Panc1 (cell line): ENCODE data around the gene ATP6V0B. TPM values are rescaled to one million over a fixed set of nuclear protein-coding genes. Genes with fewer than 3 reads are reported as not detected.

Experiments used
- ATAC-seq: fragments of 200-7000 bp; cut with Tn5 transposase; 2 replicates; pipeline ENCODE4 v1.9.1; 2020; ENCODE audit warnings: mild to moderate bottlenecking, moderate library complexity
- BruUV-seq: library from RNA; stranded (reverse); fragments of 400-500 nt; replicated peaks from 2 replicates; lab custom pipeline; 2021; lab: Mats Ljungman, UMichigan
- CTCF ChIA-PET: fragments of 300-600 bp; sonication (Branson Sonifier 250); formaldehyde crosslinking; loops from one replicate; lab custom pipeline; 2022; ENCODE audit warnings: antibody characterized with exemption; lab: Charles Lee
- POLR2A ChIA-PET: fragments of 300-600 bp; sonication (Branson Sonifier 250); formaldehyde crosslinking; loops from one replicate; lab custom pipeline; 2022; ENCODE audit warnings: antibody characterized with exemption; lab: Charles Lee
- DNase-seq: peaks from one replicate; pipeline ENCODE4 v3.0.0-alpha.2; 2010; ENCODE audit warnings: low read depth, low spot score
- H3K27ac ChIP-seq: 2 replicates; pipeline ENCODE4 v1.5.1; 2011; ENCODE audit warnings: mild to moderate bottlenecking, low read length, inconsistent platforms
- H3K27me3 ChIP-seq: fragments of 200-500 bp; sonication (Bioruptor generic); 2 replicates; pipeline ENCODE4 v1.6.0; 2014; ENCODE audit warnings: low read length, inconsistent platforms; ENCODE audit not compliant: control insufficient read depth, insufficient read depth
- H3K36me3 ChIP-seq: fragments of 200-500 bp; sonication (Bioruptor generic); 2 replicates; pipeline ENCODE4 v1.5.1; 2014; ENCODE audit warnings: inconsistent platforms, mild to moderate bottlenecking, low read length, moderate library complexity; ENCODE audit not compliant: control insufficient read depth, insufficient read depth
- H3K4me1 ChIP-seq: 2 replicates; pipeline ENCODE4 v1.5.1; 2011; ENCODE audit warnings: inconsistent platforms, mild to moderate bottlenecking, low read length, moderate library complexity; ENCODE audit not compliant: control insufficient read depth, insufficient read depth
- H3K4me3 ChIP-seq, 2 experiments: 2 replicates each; pipeline ENCODE4 v1.5.1; 2011 to 2012; ENCODE audit warnings: low read depth in 2 of 2, low read length in 2 of 2, mild to moderate bottlenecking in 2 of 2, inconsistent platforms in 1 of 2, moderate library complexity in 1 of 2
- H3K9me3 ChIP-seq: fragments of 200-500 bp; sonication (Bioruptor generic); 2 replicates; pipeline ENCODE4 v1.5.1; 2014; ENCODE audit warnings: low read depth, mild to moderate bottlenecking, inconsistent platforms, low read length, moderate library complexity; ENCODE audit not compliant: control insufficient read depth, insufficient read depth
- POLR2AphosphoS5 ChIP-seq: IDR thresholded peaks from 2 replicates; pipeline ENCODE4 v1.6.1; 2012; ENCODE audit warnings: mild to moderate bottlenecking, low read depth, low read length, moderate library complexity
- SIN3A ChIP-seq: IDR thresholded peaks from 2 replicates; pipeline ENCODE4 v1.6.1; 2012; ENCODE audit warnings: low read depth, mild to moderate bottlenecking, low read length, moderate library complexity, borderline replicate concordance; ENCODE audit not compliant: insufficient read depth
- TCF7L2 ChIP-seq: IDR thresholded peaks from 2 replicates; pipeline ENCODE4 v1.6.1; 2011; ENCODE audit warnings: mild to moderate bottlenecking, low read depth, low read length, inconsistent platforms
- in situ Hi-C: cut with HindIII; loops from 2 replicates; pipeline ENCODE4 v1.10.0; 2016; ENCODE audit warnings: low sequenced_read_pairs, low pct_unique_long_range_greater_than_20kb
- intact Hi-C: fragments of 100-400 bp; cut with micrococcal nuclease; formaldehyde crosslinking; loops from one replicate; pipeline ENCODE4 v1.10.0; 2022; ENCODE audit not compliant: unreplicated experiment
- total RNA-seq: library from RNA; stranded (reverse); gene quantifications from one replicate; pipeline ENCODE4 v1.2.1, GENCODE V29; 2021; ENCODE audit not compliant: unreplicated experiment
- TF ChIP-seq, protein P1 (sequence below): fragments of 450-650 bp; IDR thresholded peaks from 2 replicates; pipeline ENCODE4 v1.5.1; 2017; ENCODE audit warnings: mild to moderate bottlenecking
- TF ChIP-seq, protein P2 (sequence below), 2 experiments: IDR thresholded peaks; 2 replicates each; pipeline ENCODE4 v1.6.1; 2011 to 2012; ENCODE audit warnings: low read depth in 2 of 2, control low read depth in 1 of 2, low read length in 1 of 2, mild to moderate bottlenecking in 1 of 2, moderate library complexity in 1 of 2; ENCODE audit not compliant: insufficient read depth in 1 of 2

The ATP6V0B gene
- total RNA-seq, 1 experiment from 2014 or later: 134 TPM

DNA sequence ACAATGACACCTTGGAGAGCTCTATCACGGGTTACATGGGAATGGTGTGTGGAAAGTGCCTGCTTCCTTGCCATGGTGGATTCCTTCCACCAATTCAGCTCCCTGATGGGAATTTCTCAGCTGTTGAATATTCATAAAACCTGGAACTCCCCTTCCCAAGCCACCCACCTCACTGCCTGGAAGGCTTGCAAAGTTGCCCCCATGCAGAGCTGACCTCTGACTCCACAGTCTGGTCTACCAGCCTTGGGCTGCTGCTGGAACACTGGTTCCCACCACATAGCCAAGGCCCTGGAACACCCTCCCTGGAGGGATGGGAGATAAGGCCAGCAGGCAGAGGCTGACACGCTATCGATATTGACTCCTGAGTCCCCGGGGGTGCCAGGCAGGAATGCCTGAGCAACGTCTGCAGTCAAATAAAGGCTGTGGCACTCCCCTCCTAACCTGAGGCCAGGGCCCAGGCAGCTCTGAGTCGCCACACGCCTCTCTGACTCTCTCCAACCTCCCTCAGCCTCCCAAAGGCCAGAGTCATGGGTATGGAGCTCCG lies 25.4 kb downstream of the ATP6V0B start:
- no peaks in the 10 kb centered on the region for H3K9me3 ChIP-seq

DNA sequence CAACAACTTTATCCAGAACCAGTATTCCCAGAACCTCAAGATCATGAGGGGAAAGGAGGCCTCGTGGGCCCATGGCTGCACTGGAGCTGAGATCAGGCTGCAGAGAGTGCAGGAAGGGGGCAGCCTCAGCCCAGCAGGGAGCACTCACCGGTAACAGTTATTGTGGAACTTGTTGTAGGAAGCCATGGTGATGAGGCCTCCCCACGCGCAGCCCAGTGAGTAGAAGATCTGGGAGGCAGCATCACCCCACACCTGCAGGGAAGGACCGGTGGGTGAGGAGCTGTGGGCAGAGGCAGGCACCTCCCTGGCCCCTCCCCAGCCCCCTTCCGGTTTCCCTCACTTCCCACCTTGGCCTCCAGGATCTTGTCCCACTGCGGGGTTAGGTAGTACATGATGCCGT lies 27.4 kb downstream of the ATP6V0B start:
- BruUV-seq: no TSS peak

More for the DNA sequence above, 25.4 kb downstream of the ATP6V0B start:
- ATAC-seq (no peak), DNase-seq (no peak)
- Histone ChIP-seq H3K27me3 (no peaks in the 10 kb centered on the region), H3K36me3 (no peaks in the 10 kb centered on the region), H3K4me1 (no peaks in the 10 kb centered on the region), H3K4me3 (no peak overlapping the region), H3K27ac (no peak overlapping the region)
- no TSS peak for BruUV-seq
- ChIA-PET CTCF (no interaction called here), POLR2A (no interaction called here)
- intact Hi-C loops: no loop called here
- in situ Hi-C loops: no loop called here
- TF ChIP-seq, protein P1, sequence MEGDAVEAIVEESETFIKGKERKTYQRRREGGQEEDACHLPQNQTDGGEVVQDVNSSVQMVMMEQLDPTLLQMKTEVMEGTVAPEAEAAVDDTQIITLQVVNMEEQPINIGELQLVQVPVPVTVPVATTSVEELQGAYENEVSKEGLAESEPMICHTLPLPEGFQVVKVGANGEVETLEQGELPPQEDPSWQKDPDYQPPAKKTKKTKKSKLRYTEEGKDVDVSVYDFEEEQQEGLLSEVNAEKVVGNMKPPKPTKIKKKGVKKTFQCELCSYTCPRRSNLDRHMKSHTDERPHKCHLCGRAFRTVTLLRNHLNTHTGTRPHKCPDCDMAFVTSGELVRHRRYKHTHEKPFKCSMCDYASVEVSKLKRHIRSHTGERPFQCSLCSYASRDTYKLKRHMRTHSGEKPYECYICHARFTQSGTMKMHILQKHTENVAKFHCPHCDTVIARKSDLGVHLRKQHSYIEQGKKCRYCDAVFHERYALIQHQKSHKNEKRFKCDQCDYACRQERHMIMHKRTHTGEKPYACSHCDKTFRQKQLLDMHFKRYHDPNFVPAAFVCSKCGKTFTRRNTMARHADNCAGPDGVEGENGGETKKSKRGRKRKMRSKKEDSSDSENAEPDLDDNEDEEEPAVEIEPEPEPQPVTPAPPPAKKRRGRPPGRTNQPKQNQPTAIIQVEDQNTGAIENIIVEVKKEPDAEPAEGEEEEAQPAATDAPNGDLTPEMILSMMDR: no peak
- TF ChIP-seq TCF7L2 (no peak), SIN3A (no peak), POLR2AphosphoS5 (no peak)
- TF ChIP-seq, protein P2, sequence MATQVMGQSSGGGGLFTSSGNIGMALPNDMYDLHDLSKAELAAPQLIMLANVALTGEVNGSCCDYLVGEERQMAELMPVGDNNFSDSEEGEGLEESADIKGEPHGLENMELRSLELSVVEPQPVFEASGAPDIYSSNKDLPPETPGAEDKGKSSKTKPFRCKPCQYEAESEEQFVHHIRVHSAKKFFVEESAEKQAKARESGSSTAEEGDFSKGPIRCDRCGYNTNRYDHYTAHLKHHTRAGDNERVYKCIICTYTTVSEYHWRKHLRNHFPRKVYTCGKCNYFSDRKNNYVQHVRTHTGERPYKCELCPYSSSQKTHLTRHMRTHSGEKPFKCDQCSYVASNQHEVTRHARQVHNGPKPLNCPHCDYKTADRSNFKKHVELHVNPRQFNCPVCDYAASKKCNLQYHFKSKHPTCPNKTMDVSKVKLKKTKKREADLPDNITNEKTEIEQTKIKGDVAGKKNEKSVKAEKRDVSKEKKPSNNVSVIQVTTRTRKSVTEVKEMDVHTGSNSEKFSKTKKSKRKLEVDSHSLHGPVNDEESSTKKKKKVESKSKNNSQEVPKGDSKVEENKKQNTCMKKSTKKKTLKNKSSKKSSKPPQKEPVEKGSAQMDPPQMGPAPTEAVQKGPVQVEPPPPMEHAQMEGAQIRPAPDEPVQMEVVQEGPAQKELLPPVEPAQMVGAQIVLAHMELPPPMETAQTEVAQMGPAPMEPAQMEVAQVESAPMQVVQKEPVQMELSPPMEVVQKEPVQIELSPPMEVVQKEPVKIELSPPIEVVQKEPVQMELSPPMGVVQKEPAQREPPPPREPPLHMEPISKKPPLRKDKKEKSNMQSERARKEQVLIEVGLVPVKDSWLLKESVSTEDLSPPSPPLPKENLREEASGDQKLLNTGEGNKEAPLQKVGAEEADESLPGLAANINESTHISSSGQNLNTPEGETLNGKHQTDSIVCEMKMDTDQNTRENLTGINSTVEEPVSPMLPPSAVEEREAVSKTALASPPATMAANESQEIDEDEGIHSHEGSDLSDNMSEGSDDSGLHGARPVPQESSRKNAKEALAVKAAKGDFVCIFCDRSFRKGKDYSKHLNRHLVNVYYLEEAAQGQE (IDR thresholded peaks at IDR 0.05; ENCODE audit: insufficient read depth in 1 of 2, low read depth in 2 of 2, low read length in 1 of 2): no peak

More for the DNA sequence above, 27.4 kb downstream of the ATP6V0B start:
- H3K4me3 ChIP-seq: no peak overlapping the region
- intact Hi-C loops (no loop called here), in situ Hi-C loops (no loop called here)
- POLR2A ChIA-PET: no interaction called here
- no peaks in the 10 kb centered on the region for H3K9me3 ChIP-seq
- no peaks in the 10 kb centered on the region for H3K36me3 ChIP-seq
- no peak for TF ChIP-seq SIN3A
- TF ChIP-seq, protein P1: no peak
- TF ChIP-seq TCF7L2: no peak
- TF ChIP-seq POLR2AphosphoS5: no peak
- TF ChIP-seq, protein P2 (IDR thresholded peaks at IDR 0.05; ENCODE audit: insufficient read depth in 1 of 2, low read depth in 2 of 2, low read length in 1 of 2): no peak
- H3K27ac ChIP-seq: no peak overlapping the region
- H3K27me3 ChIP-seq: no peaks in the 10 kb centered on the region
- CTCF ChIA-PET: interaction anchor here (0.9 kb wide), 1 partner anchor 45 kb away, joined by 3 read pairs; no protein-coding TSS in a partner anchor
- ATAC-seq: no peak
- peaks cover 2% of the 10 kb centered on the region; the same call in 1 of the 2 replicates for H3K4me1 ChIP-seq
- no peak for DNase-seq
